BLaER1 treated with 17β-estradiol and CSF1 and Interleukin-3, amounts not matched to agents 10 nM and 100 nM (cell line): ENCODE measurements around the gene OR4E1.
"Not testable (repeated sequence)": the region's sequence is repeated elsewhere in the genome, so short reads cannot be mapped to it uniquely, and the experiment has no call there.

Experiments used
- H3K27ac ChIP-seq, 11 experiments: shearing (Covaris generic); formaldehyde crosslinking; 2 replicates each; pipeline ENCODE4 v1.8.1; 2022
- H3K27me3 ChIP-seq, 11 experiments: shearing (Covaris generic); formaldehyde crosslinking; 2 replicates each; pipeline ENCODE4 v1.8.1; 2022
- H3K36me3 ChIP-seq, 11 experiments: shearing (Covaris generic); formaldehyde crosslinking; 2 replicates each; pipeline ENCODE4 v1.8.1; 2022
- H3K4me1 ChIP-seq, 10 experiments: shearing (Covaris generic); formaldehyde crosslinking; 2 replicates each; pipeline ENCODE4 v1.8.1; 2022
- H3K4me2 ChIP-seq, 11 experiments: shearing (Covaris generic); formaldehyde crosslinking; 2 replicates each; pipeline ENCODE4 v1.8.1; 2022
- H3K4me3 ChIP-seq, 10 experiments: shearing (Covaris generic); formaldehyde crosslinking; 2 replicates each; pipeline ENCODE4 v1.8.1; 2022
- H3K9ac ChIP-seq, 11 experiments: shearing (Covaris generic); formaldehyde crosslinking; 2 replicates each; pipeline ENCODE4 v1.8.1; 2022
- H3K9me3 ChIP-seq, 11 experiments: shearing (Covaris generic); formaldehyde crosslinking; replicated peaks in 1 of 11; 2 replicates each; pipeline ENCODE4 v1.8.1; 2022
- H4K20me1 ChIP-seq, 11 experiments: shearing (Covaris generic); formaldehyde crosslinking; 2 replicates each; pipeline ENCODE4 v1.8.1; 2022
- Cebpa-rat ChIP-seq, 11 experiments: shearing (Covaris generic); IDR thresholded peaks; 2 replicates each; pipeline ENCODE4 v1.8.1; 2022

OR4E1 gene

GRCh38 chr14:21634840-21635239 lies 38.8 kb downstream of the OR4E1 start, which contains the start of gene OR10G2:
TSS of gene OR10G2 (minus strand) at chr14:21634940. CDS start at chr14:21634842, 98 bp downstream.
- H3K36me3 ChIP-seq = no peaks in the 10 kb centered on the region
- H3K27ac ChIP-seq = no peak within 1 kb of the TSS
- H3K4me3 ChIP-seq = no peak within 1 kb of the TSS
- H3K27me3 ChIP-seq = no peaks in the 10 kb centered on the region
- no peak within 1 kb of the TSS for H3K4me2 ChIP-seq
- no peak for TF ChIP-seq Cebpa-rat (IDR thresholded peaks at IDR 0.05)
- H4K20me1 ChIP-seq = no peaks in the 10 kb centered on the region
- H3K9me3 ChIP-seq = peaks cover 0 to 11% (median 6%) of the 10 kb centered on the region in 11 experiments; a peak in 8 of 22 replicates
- no peak within 1 kb of the TSS for H3K9ac ChIP-seq
- no peaks in the 10 kb centered on the region for H3K4me1 ChIP-seq

- Histone ChIP-seq H3K36me3 (no peaks in the 10 kb centered on the region), H3K27me3 (no peaks in the 10 kb centered on the region), H3K4me3 (no peak overlapping the region), H3K9me3 (peaks cover 0 to 20% (median 6%) of the 10 kb centered on the region in 11 experiments; a peak in 9 of 22 replicates), H3K4me2 (no peak overlapping the region), H3K27ac (no peak overlapping the region), H4K20me1 (no peaks in the 10 kb centered on the region), H3K9ac (no peak overlapping the region), H3K4me1 (no peaks in the 10 kb centered on the region)
- no peak for TF ChIP-seq Cebpa-rat (IDR thresholded peaks at IDR 0.05)
These were observed 42.5 kb downstream of the OR4E1 start for GRCh38 chr14:21631084-21631483.

GRCh38 chr14:21630503-21630902 lies 43.1 kb downstream of the OR4E1 start:
- not testable (repeated sequence) for H3K27me3 ChIP-seq, H3K27ac ChIP-seq, H3K4me3 ChIP-seq, H3K4me2 ChIP-seq, H3K9ac ChIP-seq, H4K20me1 ChIP-seq, H3K36me3 ChIP-seq, H3K4me1 ChIP-seq
- H3K9me3 ChIP-seq = peaks cover 0 to 20% (median 6%) of the 10 kb centered on the region in 11 experiments; a peak in 9 of 22 replicates

GRCh38 chr14:21626491-21627230 lies 47.0 kb downstream of the OR4E1 start:
- Histone ChIP-seq H3K4me1 (no peaks in the 10 kb centered on the region), H3K9me3 (peaks cover 0 to 20% (median 6%) of the 10 kb centered on the region in 11 experiments; a peak in 9 of 22 replicates), H4K20me1 (no peaks in the 10 kb centered on the region), H3K4me2 (no peak overlapping the region), H3K27ac (no peak overlapping the region), H3K27me3 (no peaks in the 10 kb centered on the region), H3K36me3 (no peaks in the 10 kb centered on the region), H3K9ac (no peak overlapping the region), H3K4me3 (no peak overlapping the region)
- no peak for TF ChIP-seq Cebpa-rat (IDR thresholded peaks at IDR 0.05)
